GM23338 (cell line): Measurements from ENCODE around the gene YWHAE. TPM values are rescaled to one million over a fixed set of nuclear protein-coding genes. Genes with fewer than 3 reads are reported as not detected.
"Not testable (repeated sequence)": the region's sequence is repeated elsewhere in the genome, so short reads cannot be mapped to it uniquely, and the experiment has no call there.

ENCODE experiments used
- ATAC-seq: fragments of 200-7000 bp; cut with Tn5 transposase; 3 replicates; pipeline ENCODE4 v1.9.1; 2020
- DNase-seq: peaks from one replicate; pipeline ENCODE4 v3.0.0-alpha.2; 2015; ENCODE audit warnings: low spot score
- H2AFZ ChIP-seq: fragments of 200-600 bp; sonication (generic); 2 replicates; pipeline ENCODE4 v1.8.0; 2016; ENCODE audit warnings: antibody characterized with exemption, mild to moderate bottlenecking, moderate library complexity
- H3F3A ChIP-seq: fragments of 200-600 bp; sonication (generic); replicated peaks from 2 replicates; pipeline ENCODE4 v1.8.0; 2017; ENCODE audit warnings: antibody characterized with exemption, mixed run types, low read depth
- H3K27ac ChIP-seq: fragments of 200-600 bp; sonication (generic); 2 replicates; pipeline ENCODE4 v1.6.1; 2016; ENCODE audit warnings: low read depth
- H3K27me3 ChIP-seq: fragments of 200-600 bp; sonication (generic); 2 replicates; pipeline ENCODE4 v1.8.0; 2016; ENCODE audit warnings: mild to moderate bottlenecking, mixed run types, moderate library complexity; ENCODE audit not compliant: insufficient read depth
- H3K36me3 ChIP-seq: fragments of 200-600 bp; sonication (generic); 2 replicates; pipeline ENCODE4 v1.8.0; 2016; ENCODE audit warnings: mild to moderate bottlenecking; ENCODE audit not compliant: insufficient read depth
- H3K4me1 ChIP-seq: fragments of 200-600 bp; sonication (generic); 2 replicates; pipeline ENCODE4 v1.8.0; 2016; ENCODE audit warnings: mild to moderate bottlenecking, moderate library complexity; ENCODE audit not compliant: insufficient read depth
- H3K4me2 ChIP-seq: fragments of 200-600 bp; sonication (generic); 2 replicates; pipeline ENCODE4 v1.7.1; 2017; ENCODE audit warnings: mixed run types
- H3K4me3 ChIP-seq: fragments of 200-600 bp; sonication (generic); 2 replicates; pipeline ENCODE4 v1.6.1; 2016; ENCODE audit warnings: mixed run types
- H3K79me2 ChIP-seq: fragments of 200-600 bp; sonication (generic); replicated peaks from 2 replicates; pipeline ENCODE4 v1.8.0; 2017; ENCODE audit warnings: mild to moderate bottlenecking; ENCODE audit not compliant: insufficient read depth
- H3K9me2 ChIP-seq: fragments of 200-600 bp; sonication (generic); 2 replicates; pipeline ENCODE4 v1.8.0; 2017; ENCODE audit not compliant: insufficient read depth
- H4K20me1 ChIP-seq: fragments of 200-600 bp; sonication (generic); replicated peaks from 2 replicates; pipeline ENCODE4 v1.8.0; 2017; ENCODE audit warnings: mild to moderate bottlenecking; ENCODE audit not compliant: insufficient read depth
- H3K27ac Mint-ChIP-seq: 2 replicates; pipeline ENCODE4 v1.8.0; 2020; ENCODE audit warnings: inconsistent platforms, mild to moderate bottlenecking, moderate library complexity, mixed read lengths
- H3K27me3 Mint-ChIP-seq: 3 replicates; pipeline ENCODE4 v1.8.0; 2022; ENCODE audit warnings: low read depth, mild to moderate bottlenecking, moderate library complexity, mixed read lengths, inconsistent platforms; ENCODE audit not compliant: insufficient read depth, poor library complexity
- H3K36me3 Mint-ChIP-seq: 3 replicates; pipeline ENCODE4 v1.8.0; 2021; ENCODE audit warnings: low read depth, mild to moderate bottlenecking, inconsistent platforms, moderate library complexity, mixed read lengths
- H3K4me1 Mint-ChIP-seq: 3 replicates; pipeline ENCODE4 v1.8.0; 2020; ENCODE audit warnings: mild to moderate bottlenecking, inconsistent platforms, mixed read lengths
- H3K4me3 Mint-ChIP-seq: 3 replicates; pipeline ENCODE4 v1.8.0; 2021; ENCODE audit warnings: moderate library complexity, mild to moderate bottlenecking, inconsistent platforms, mixed read lengths
- H3K9me3 Mint-ChIP-seq: 3 replicates; pipeline ENCODE4 v1.8.0; 2020; ENCODE audit warnings: moderate library complexity, mild to moderate bottlenecking, inconsistent platforms, mixed read lengths
- CREB1 ChIP-seq: fragments of 250-450 bp; sonication (Bioruptor Pico); IDR thresholded peaks from 2 replicates; pipeline ENCODE4 v1.5.0; 2020; ENCODE audit warnings: low read depth, mild to moderate bottlenecking, moderate library complexity
- CTCF ChIP-seq, 2 experiments: fragments of 200-600 bp in 1 of 2; sonication (generic) in 1 of 2; conservative IDR thresholded peaks; 2 replicates each; pipeline versions ENCODE4 v1.5.1 to v1.6.1; 2016 to 2017; ENCODE audit warnings: antibody characterized with exemption in 2 of 2, low read depth in 2 of 2, mild to moderate bottlenecking in 2 of 2, moderate library complexity in 1 of 2
- ETS1 ChIP-seq: IDR thresholded peaks from 2 replicates; pipeline ENCODE4 v1.6.1; 2016; ENCODE audit warnings: antibody characterized with exemption
- EZH2 ChIP-seq: fragments of 200-600 bp; sonication (generic); IDR thresholded peaks from one replicate; pipeline ENCODE4 v1.8.0; 2017; ENCODE audit warnings: antibody characterized with exemption, mild to moderate bottlenecking, low read depth; ENCODE audit not compliant: unreplicated experiment
- JUNB ChIP-seq: IDR thresholded peaks from one replicate; pipeline ENCODE4 v1.6.1; 2016; ENCODE audit warnings: antibody characterized with exemption; ENCODE audit not compliant: unreplicated experiment
- POLR2AphosphoS5 ChIP-seq: IDR thresholded peaks from 2 replicates; pipeline ENCODE4 v1.6.1; 2016; ENCODE audit warnings: antibody characterized with exemption, low read depth
- STAT1 ChIP-seq: IDR thresholded peaks from one replicate; pipeline ENCODE4 v1.6.1; 2016; ENCODE audit warnings: antibody characterized with exemption; ENCODE audit not compliant: unreplicated experiment
- ZNF114 ChIP-seq: fragments of 250-450 bp; sonication (Bioruptor Pico); IDR thresholded peaks from 2 replicates; pipeline ENCODE4 v1.5.0; 2020; ENCODE audit warnings: mild to moderate bottlenecking, moderate library complexity
- ZNF331 ChIP-seq: fragments of 250-450 bp; sonication (Bioruptor Pico); IDR thresholded peaks from 2 replicates; pipeline ENCODE4 v1.5.0; 2020; ENCODE audit warnings: low read depth, mild to moderate bottlenecking, moderate library complexity
- polyA plus RNA-seq: library from polyadenylated mRNA; unstranded; fragments of >200 nt; fragmentation: Nextera tagmentation; extraction: Ambion mirVana; gene quantifications from 2 replicates; pipeline ENCODE4 v1.2.1, GENCODE V29; 2016
- total RNA-seq: library from RNA; depleted of rRNA; stranded (reverse); fragments of >200 nt; shearing (Covaris generic); gene quantifications from 2 replicates; pipeline ENCODE4 v1.2.3, GENCODE V29; 2014

Gene YWHAE
- total and polyA plus RNA-seq, 2 experiments from 2014 or later = 1,251 to 1,283 TPM

DNA sequence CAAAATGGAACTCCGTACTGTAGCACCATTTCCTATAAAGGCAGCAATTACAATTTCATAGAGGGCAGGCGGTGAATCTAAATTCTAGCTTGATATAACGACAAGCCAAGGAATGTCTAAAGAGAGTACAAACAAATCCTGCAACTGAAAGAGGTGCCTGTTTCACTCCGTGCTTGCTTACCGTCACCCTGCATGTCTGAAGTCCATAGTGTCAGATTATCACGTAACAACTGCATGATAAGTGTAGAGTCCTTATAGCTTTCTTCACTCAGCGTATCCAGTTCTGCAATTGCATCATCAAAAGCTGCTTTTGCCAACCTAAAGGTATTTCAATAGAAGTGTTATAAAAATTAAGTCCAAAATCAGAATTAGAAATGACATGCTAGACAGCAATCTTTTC lies 46.0 kb downstream of the YWHAE start:
- peaks cover 84% of the 10 kb centered on the region for H3K36me3 Mint-ChIP-seq
- TF ChIP-seq ETS1 (no peak), JUNB (no peak), CREB1 (no peak), POLR2AphosphoS5 (no peak), ZNF331 (CRISPR knock-in tag) (no peak)
- Histone ChIP-seq H4K20me1 (peaks cover 55% of the 10 kb centered on the region), H3F3A (peaks cover 27% of the 10 kb centered on the region), H3K79me2 (peaks cover 95% of the 10 kb centered on the region), H3K27me3 (no peaks in the 10 kb centered on the region), H3K36me3 (peaks cover 49% of the 10 kb centered on the region), H3K4me1 (no peaks in the 10 kb centered on the region), H3K9me2 (no peaks in the 10 kb centered on the region), H2AFZ (no peak overlapping the region), H3K4me3 (no peak overlapping the region), H3K27ac (no peak overlapping the region), H3K4me2 (no peak overlapping the region)
- H3K27ac Mint-ChIP-seq = no peak overlapping the region
- no peaks in the 10 kb centered on the region; the same call in 2 of the 3 replicates for H3K4me1 Mint-ChIP-seq
- no peaks in the 10 kb centered on the region; the same call in 2 of the 3 replicates for H3K9me3 Mint-ChIP-seq
- H3K4me3 Mint-ChIP-seq = no peak overlapping the region
- peaks cover 13% of the 10 kb centered on the region for H3K27me3 Mint-ChIP-seq
- ATAC-seq (no peak), DNase-seq (no peak)

DNA sequence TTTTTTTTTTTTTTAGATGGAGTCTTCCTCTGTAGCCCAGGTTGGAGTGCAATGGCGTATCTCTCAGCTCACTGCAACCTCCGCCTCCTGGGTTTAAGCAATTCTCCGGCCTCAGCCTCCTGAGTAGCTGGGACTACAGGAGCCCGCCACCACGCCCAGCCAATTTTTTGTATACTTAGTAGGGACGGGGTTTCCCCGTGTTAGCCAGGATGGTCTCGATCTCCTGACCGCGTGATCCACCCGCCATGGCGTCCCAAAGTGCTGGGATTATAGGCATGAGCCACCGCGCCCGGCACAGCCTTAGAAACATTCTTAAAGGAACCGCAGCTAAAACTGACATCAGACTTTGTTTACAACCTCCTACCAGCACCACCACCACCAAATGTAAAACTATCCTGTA lies 47.5 kb downstream of the YWHAE start:
- peaks cover 89% of the 10 kb centered on the region for H3K36me3 Mint-ChIP-seq
- peaks cover 17% of the 10 kb centered on the region for H3K27me3 Mint-ChIP-seq
- not testable (repeated sequence) for H3K27ac Mint-ChIP-seq, H3K4me3 ChIP-seq, H3K4me3 Mint-ChIP-seq, H3K9me3 Mint-ChIP-seq, H2AFZ ChIP-seq, H3K4me2 ChIP-seq, H3K4me1 Mint-ChIP-seq, DNase-seq, ATAC-seq, H3K9me2 ChIP-seq, H3K4me1 ChIP-seq, H3K27me3 ChIP-seq
- peaks cover 24% of the 10 kb centered on the region for H3F3A ChIP-seq
- peak overlapping the region; percentile 3; the same call in 1 of the 2 replicates for H3K27ac ChIP-seq
- H3K79me2 ChIP-seq = peaks cover 95% of the 10 kb centered on the region
- H4K20me1 ChIP-seq = peaks cover 63% of the 10 kb centered on the region
- H3K36me3 ChIP-seq = peaks cover 49% of the 10 kb centered on the region

DNA sequence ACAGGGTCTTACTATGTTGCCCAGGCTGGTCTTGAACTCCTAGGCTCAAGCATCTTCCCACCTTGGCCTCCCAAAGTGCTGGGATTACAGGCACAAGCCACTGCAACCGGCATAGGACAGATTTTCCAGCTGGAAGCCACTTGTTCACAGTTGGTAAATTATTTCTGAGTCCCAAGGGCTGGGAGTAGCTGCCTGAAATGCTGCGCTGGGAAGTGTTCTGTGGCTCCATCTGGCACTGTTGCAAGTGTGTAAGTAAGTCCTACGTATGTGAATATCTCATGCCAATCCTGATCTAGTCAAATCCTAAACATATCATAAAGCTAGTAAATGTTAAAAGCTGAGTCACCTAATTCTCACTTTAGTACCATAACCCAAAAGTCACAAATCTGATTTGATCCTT lies 48.1 kb downstream of the YWHAE start:
- Histone ChIP-seq H3K79me2 (peaks cover 95% of the 10 kb centered on the region), H3K27ac (no peak overlapping the region), H3K27me3 (no peaks in the 10 kb centered on the region), H3F3A (peaks cover 23% of the 10 kb centered on the region), H3K36me3 (peaks cover 49% of the 10 kb centered on the region), H3K4me3 (no peak overlapping the region), H4K20me1 (peaks cover 67% of the 10 kb centered on the region), H3K9me2 (no peaks in the 10 kb centered on the region), H3K4me2 (no peak overlapping the region), H2AFZ (no peak overlapping the region), H3K4me1 (peaks cover 4% of the 10 kb centered on the region; the same call in 1 of the 2 replicates)
- Mint-ChIP-seq H3K4me3 (no peak overlapping the region), H3K9me3 (no peaks in the 10 kb centered on the region; the same call in 2 of the 3 replicates), H3K4me1 (peaks cover 8% of the 10 kb centered on the region), H3K27me3 (peaks cover 22% of the 10 kb centered on the region), H3K36me3 (peaks cover 91% of the 10 kb centered on the region), H3K27ac (peak overlapping the region; percentile 75; the same call in 1 of the 2 replicates)
- no peak for DNase-seq
- ATAC-seq = no peak
- no peak for TF ChIP-seq EZH2
- TF ChIP-seq JUNB = no peak
- no peak for TF ChIP-seq ZNF114 (CRISPR knock-in tag)
- TF ChIP-seq CTCF (conservative IDR thresholded peaks at IDR 0.05; ENCODE audit: low read depth in 2 of 2) = no peak
- TF ChIP-seq POLR2AphosphoS5 = no peak
- no peak for TF ChIP-seq STAT1
- no peak for TF ChIP-seq ZNF331 (CRISPR knock-in tag)
